ENCODE data around the gene DISP3.

DISP3 gene

GRCh38 chr1:11456965-11457364 is 22.0 kb upstream of the DISP3 start:
- no peak for DNase-seq (ENCODE audit: low spot score)

DNA sequence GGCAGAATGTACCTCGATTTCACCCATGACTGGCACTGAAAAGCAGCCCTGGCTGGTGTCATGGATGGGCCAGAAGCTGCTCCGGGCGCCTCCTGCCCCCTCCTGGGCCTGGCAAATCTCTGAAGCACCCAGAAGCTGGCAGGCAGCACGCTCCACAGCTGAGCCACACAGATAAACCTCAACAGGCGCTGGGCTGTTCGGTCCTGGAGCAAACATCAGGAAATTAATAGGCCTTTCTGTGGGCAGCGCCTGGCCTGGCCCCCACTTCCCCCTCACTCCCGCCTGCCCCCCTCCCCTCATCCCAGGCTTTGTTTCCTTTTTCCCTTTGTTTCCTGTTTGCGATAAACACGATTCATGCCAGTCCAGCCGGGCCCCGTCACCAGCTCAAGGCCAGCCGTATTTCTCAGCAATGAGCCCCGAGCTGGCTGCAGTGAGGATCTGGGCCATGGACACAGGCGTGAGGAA is 20.1 kb upstream of the DISP3 start:
- DNase-seq (ENCODE audit: low spot score): no peak

- no peak for DNase-seq (ENCODE audit: low spot score)
Measured at GRCh38 chr1:11461531-11462137, 17.3 kb upstream of the DISP3 start.

DNA sequence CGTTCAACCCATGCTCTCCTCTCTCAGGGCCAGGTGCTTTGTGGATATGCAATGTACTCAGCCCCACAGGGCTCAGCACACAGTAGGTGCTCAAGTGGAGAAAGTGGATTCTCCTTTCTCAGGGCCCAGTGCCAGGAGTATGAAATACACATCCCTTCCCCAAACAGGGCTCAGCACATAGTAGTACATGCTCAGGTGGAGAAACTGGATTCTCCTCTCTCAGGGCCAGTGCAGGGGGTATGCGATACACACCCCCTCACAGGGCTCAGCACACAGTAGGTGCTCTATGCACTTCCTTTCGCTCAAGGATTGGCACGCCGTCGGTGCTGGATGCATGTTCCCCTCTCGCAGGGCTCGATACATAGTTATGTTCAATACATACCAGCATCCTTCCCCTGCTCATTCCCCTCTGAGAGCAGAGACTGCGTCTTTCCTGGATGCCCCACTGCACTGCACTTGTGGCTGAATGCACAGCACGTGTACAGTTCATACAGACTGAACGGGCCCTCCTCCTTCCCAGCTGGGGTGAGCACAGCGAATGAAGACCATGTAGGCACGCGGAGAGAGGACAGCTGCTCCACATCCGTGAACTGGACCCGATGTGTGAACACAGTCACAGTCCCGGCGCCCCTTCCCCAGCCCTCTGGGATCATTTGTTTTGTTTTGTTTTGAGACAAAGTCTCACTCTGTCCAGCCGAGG is 16.6 kb upstream of the DISP3 start:
- no peak for DNase-seq (ENCODE audit: low spot score)

DNA sequence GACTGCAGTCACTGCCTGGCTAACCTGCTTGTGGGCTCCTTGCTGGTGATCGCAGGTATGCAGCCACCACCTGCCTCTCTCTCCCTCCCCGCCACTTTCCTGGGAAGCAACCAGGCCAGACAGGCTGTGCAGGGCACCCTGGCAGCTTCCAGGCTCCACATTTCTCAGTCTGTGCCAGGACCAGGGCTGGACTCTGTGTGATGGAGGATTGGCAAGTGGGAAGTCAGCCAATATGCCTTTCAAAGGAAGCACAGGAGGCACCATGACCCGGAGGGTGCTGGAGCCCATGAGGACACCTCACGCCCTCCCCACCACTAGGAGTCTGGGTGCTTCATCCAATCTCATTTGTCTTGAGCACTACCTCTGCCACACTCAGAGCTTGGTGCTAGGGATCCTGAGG is 15.8 kb upstream of the DISP3 start:
- no peak for DNase-seq (ENCODE audit: low spot score)

DNA sequence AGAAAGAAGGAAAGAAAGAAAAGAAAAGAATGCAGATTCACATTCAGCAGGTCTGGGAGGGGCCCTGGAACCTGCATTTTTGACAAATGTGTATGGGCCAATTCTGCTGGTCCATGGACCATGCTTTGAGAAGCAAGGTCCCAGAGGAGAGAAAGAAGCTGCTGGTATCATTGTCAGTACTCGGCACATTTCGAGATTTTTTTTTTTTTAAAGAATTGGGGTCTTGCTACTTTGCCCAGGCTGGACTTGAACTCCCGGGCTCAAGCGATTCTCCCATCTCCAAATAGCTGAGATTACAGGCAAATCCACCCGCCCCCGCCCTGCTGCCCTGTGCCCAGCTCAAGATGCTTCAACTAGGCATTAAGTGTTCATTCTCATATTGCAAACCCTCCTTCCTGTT is 13.6 kb upstream of the DISP3 start:
- no peak for DNase-seq (ENCODE audit: low spot score)

- DNase-seq (ENCODE audit: low spot score): no peak
Measured at GRCh38 chr1:11466416-11466815, 12.5 kb upstream of the DISP3 start.

- DNase-seq (ENCODE audit: low spot score): no peak
Measured at GRCh38 chr1:11468878-11469277, 10.1 kb upstream of the DISP3 start.

- no peak for DNase-seq (ENCODE audit: low spot score)
Measured at GRCh38 chr1:11470912-11471311, 8.0 kb upstream of the DISP3 start.

DNA sequence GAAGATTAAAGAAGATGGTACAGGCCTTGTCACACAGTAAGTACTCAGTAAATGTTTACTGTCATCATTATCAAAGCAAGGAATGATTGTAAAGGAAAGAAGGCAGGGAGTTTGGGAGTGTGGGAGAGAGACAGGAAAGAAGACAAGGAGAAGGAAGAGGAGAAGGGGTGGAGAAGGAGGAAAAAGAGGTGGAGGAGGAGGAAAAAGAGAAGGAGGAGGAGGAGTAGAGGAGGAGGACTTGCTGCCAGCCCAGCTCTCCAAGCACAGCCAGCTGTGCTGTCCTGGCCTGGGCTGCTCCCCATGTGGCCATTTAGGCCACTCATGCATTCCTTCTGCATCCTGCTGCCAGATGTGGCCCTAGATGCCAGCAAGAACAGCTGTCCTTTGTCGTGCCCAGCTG is 7.5 kb upstream of the DISP3 start:
- DNase-seq (ENCODE audit: low spot score): no peak

GRCh38 chr1:11472284-11472683 is 6.7 kb upstream of the DISP3 start:
- DNase-seq (ENCODE audit: low spot score): no peak

DNA sequence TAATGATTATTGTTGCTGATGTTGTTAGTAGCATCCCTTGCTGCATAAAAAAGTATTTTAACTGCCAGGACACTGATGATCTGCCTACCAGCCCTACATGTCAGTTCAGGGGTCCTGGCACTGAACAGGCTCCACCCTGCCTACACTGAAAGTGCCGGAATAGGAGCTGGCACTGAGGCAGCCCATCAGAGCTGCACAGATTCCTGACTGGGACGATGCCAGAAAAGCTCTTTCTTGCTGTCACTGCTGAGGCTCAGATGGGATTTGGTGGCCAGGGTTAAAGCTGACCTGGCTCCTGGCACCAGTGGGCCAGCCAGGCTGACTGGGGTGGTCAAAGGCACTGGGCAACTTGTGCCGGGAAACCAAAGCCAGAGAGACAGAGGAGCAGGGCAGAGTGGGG is 6.2 kb upstream of the DISP3 start:
- no peak for DNase-seq (ENCODE audit: low spot score)

- no peak for DNase-seq (ENCODE audit: low spot score)
Measured at GRCh38 chr1:11473491-11474034, 5.4 kb upstream of the DISP3 start.

DNA sequence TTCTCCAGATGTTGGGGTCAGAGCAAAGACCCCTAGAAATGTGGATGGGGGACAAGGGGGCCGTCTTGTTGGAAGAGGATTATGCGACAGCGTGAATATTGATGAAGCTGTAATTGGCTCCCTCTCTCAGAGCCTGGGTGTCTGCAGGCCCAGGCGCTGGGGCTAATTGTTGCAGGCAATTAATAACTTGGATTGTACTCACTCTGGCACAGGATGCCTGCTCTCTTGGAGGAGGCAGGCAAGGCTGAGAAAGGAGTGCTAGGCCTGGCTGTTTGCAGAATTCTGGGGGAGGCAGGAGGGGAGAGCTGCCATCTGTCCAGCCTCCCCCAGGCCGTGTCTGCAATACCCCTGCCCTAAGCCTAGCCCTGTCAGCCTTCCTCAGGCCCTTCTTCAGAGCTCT is 4.1 kb upstream of the DISP3 start:
- DNase-seq (ENCODE audit: low spot score): peak; percentile 46

- peak; percentile 55 for DNase-seq (ENCODE audit: low spot score)
Measured at GRCh38 chr1:11475748-11476147, 3.2 kb upstream of the DISP3 start.

DNA sequence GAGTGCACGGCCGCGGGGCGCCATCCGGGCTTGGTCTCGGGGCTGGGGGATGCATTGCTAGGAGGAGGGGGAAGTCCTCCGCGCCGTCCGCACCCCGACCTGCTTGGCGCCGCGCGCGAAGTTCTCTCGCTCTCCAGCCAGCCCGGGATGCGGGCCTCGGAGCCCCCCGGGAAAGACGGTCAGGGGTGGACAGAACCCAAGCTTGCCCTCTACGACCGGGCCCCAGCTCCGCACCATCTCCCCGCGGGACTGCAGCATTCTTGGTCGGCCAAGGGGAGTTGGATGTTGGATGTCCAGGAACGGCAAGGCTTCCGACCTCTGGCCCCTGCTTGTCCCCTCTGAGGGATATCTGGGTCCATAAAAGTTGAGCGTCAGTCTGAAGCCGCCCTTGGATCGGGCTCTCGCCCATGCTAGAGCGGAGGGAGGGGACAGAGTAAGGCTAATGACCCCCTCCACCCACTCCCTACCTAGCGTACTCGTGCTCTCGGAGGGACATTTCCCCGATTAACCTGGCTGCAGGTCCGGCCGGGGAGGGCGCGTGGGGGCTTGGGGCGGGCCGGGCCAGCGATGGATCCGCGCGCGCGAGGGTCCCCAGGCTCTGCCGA is 522 bp downstream of the DISP3 start:
- DNase-seq (ENCODE audit: low spot score): no peak

GRCh38 chr1:11481019-11481418 is 2.1 kb downstream of the DISP3 start:
- DNase-seq (ENCODE audit: low spot score): no peak

DNA sequence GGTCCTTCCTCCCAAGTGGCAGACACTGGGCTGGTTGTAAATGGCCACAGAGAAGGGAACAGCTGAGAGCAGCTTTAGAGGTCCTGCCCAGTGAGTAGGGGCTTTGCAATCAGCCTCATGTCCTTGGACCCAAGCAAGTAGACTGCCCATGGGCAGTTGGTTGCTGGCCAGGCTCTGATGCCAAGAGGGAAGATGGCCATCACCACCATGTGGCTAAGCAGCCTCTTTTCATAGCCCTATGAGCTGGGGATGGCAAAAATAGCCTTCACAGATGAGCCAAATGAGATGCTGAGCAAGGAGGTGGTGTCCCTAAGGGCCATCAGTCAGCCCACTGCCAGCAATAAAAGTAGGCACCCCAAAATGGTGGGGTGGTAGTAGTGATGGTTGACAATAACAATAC is 3.2 kb downstream of the DISP3 start:
- no peak for DNase-seq (ENCODE audit: low spot score)

DNA sequence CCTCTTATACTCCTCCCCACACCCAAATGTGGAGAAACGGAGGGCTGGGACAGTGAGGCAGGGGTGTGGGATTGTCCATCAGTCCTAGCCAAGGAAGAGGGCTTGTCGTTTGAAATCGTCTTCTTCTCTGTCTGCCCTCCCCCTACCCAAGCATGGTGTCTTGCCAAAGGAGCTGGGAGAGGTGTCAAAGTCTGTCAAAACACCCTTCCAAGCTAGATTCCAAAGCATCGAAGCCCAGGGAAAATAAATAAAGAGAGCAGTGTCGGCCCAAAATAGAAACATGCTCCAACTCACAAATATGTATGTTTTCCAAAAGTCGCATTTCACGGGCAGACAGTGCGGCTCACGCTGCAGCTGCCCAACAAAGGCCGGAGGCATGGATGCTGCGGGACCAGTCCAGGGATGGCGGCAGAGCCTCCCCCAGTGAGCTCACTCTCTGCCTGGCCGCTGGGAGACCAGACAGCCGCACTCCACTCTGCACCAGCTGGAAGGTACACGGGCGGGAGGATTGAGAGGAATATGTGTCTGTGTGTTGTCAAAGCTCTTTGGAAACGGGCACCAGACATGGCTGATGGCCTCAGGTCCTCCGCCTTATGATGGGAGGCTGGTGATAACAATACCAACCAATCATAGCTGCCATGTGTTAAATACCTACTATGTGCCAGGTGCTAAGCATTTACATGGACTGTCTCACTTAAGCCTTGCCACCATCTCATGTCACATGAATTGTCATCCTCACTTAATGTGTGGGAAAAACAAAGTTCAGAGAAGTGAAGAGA is 3.9 kb downstream of the DISP3 start:
- no peak for DNase-seq (ENCODE audit: low spot score)

DNA sequence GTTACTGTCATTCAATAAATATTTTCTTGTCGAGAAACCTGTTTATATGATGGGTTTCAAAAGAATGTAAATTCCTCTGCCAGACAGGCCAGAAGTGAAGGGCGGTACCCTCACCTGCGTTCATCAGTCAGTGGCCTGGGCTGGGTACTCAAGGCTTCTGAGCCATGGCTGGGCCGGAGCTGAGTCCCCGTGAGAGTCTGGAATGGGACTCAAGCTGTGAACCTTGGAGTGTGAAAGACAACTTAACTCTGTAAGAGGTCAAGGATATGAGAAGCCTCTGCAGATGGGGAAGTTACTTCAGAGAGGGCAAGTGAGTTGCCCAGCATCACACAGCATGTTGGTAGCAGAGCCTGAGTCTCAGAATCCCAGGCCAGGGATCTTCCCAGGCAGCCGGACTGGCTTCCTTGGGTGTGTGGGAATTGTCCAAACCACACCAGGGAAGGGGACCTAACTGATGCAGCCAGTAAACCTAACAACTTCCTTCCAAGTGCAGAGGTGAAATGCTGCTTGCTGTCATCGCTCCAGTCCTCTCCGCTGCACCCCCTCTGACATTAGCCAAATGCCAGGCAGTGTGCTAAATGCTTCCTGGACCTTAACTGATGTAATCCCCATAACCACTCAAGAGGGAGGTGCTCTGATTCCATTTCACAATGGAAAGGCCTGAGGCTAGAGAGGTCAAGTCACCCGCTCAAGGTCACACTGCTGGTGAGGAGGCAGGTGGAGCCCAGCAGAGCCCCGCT is 4.8 kb downstream of the DISP3 start:
- DNase-seq (ENCODE audit: low spot score): no peak

- DNase-seq (ENCODE audit: low spot score): no peak
Measured at GRCh38 chr1:11484321-11484655, 5.3 kb downstream of the DISP3 start.

GRCh38 chr1:11485191-11485590 is 6.2 kb downstream of the DISP3 start:
- DNase-seq (ENCODE audit: low spot score): peak; percentile 54
